Stimulated activated naive B cell treated with anti-CD40 and anti-IgM and Interleukin-4, amounts not matched to agents 10 μg/mL and 1 μg/mL and 100 μg/mL, for 72 hours (primary cell): ENCODE data around the gene PSMD9.
"Not testable (repeated sequence)": the region's sequence is repeated elsewhere in the genome, so short reads cannot be mapped to it uniquely, and the experiment has no call there.

Source experiments
- ATAC-seq, 2 donors: fragments of 150-1000 bp; cut with Tn5 transposase; replicated peaks; 2 replicates each; pipeline ENCODE4 v1.10.0; 2021; ENCODE audit warnings: moderate library complexity in 1 of 2
- DNase-seq: peaks from one replicate; pipeline ENCODE4 v3.0.0; 2021
- H3K27ac Mint-ChIP-seq: one replicate; pipeline ENCODE4 v1.8.0; 2022; ENCODE audit warnings: mild to moderate bottlenecking, mixed read lengths
- H3K27me3 Mint-ChIP-seq, 2 donors: one replicate each; pipeline ENCODE4 v1.8.0; 2022; ENCODE audit warnings: mixed read lengths in 2 of 2
- H3K36me3 Mint-ChIP-seq, 2 donors: one replicate each; pipeline ENCODE4 v1.8.0; 2022; ENCODE audit warnings: mixed read lengths in 2 of 2, mild to moderate bottlenecking in 1 of 2
- H3K4me1 Mint-ChIP-seq, 2 donors: one replicate each; pipeline ENCODE4 v1.8.0; 2022; ENCODE audit warnings: mixed read lengths in 2 of 2, mild to moderate bottlenecking in 1 of 2
- H3K4me3 Mint-ChIP-seq, 2 donors: one replicate each; pipeline ENCODE4 v1.8.0; 2022; ENCODE audit warnings: mild to moderate bottlenecking in 2 of 2, mixed read lengths in 2 of 2, moderate library complexity in 1 of 2
- H3K9me3 Mint-ChIP-seq, 2 donors: one replicate each; pipeline ENCODE4 v1.8.0; 2022; ENCODE audit warnings: mixed read lengths in 2 of 2, mild to moderate bottlenecking in 1 of 2

Gene PSMD9

DNA sequence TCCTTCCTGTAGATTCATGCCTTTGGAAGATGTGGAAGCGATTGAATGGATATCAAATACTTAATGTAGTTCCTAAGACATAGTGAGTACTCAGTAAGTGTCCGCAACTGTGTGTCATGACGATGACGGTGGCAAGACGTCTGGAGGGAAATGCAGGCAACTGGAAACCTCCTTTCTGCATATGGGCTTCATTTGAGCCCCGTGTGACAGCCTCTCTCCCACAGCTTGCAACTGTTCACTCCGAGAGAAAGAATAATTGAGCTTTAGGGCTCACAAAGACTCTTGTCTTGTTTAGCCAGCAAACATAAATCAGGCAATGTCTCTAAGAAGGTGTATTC, 36.7 kb downstream of the PSMD9 start:
- Mint-ChIP-seq H3K27me3 (no peaks in the 10 kb centered on the region), H3K9me3 (peaks cover 1 to 3% of the 10 kb centered on the region in 2 donors), H3K4me1 (peaks cover 21 to 42% of the 10 kb centered on the region in 2 donors), H3K36me3 (peaks cover 7 to 19% of the 10 kb centered on the region in 2 donors), H3K27ac (no peak overlapping the region), H3K4me3 (no peak overlapping the region)
- DNase-seq (no peak), ATAC-seq (no peak)

DNA sequence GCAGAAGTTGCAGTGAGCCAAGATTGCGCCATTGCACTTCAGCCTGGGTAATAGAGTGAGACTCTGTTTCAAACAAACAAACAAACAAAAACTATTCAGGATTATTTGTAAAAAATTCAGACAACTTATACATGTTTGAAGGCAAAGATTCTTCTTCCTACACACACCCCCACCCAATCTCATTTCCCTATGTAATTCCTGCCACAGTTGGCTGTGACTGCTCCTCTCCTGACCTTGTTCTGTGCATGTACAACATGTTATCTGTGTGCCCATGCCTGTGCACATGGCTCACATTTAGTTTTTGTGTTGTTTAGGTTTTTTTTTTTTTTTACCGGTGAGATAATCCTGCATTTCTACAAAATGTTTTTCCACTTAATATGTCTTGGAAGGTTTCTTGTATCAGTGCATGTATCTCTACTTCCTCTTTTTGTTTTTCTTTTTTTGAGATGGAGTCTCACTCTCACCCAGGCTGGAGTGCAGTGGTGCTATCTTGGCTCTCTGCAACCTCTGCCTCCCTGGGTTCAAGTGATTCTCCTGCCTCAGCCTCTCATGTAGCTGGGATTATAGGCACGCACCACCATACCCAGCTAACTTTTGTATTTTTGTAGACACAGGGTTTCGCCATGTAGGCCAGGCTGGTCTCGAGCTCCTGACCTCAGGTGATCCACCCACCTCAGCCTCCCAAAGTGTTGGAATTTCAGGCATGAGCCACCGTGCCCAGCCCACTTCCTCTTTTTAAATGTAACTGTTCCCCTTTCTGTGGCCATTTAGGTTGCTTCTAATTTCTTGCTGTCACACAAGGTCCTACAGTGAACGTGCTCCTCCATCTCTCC, 38.5 kb downstream of the PSMD9 start:
- ATAC-seq = peak; percentile 91 to 92
- Mint-ChIP-seq H3K4me1 (peaks cover 27 to 43% of the 10 kb centered on the region in 2 donors), H3K9me3 (peaks cover 1 to 3% of the 10 kb centered on the region in 2 donors), H3K27ac (peak overlapping the region; percentile 90), H3K4me3 (peak overlapping the region; percentile 68 to 69), H3K27me3 (no peaks in the 10 kb centered on the region), H3K36me3 (peaks cover 4 to 19% of the 10 kb centered on the region in 2 donors)
- peak; percentile 56 for DNase-seq

DNA sequence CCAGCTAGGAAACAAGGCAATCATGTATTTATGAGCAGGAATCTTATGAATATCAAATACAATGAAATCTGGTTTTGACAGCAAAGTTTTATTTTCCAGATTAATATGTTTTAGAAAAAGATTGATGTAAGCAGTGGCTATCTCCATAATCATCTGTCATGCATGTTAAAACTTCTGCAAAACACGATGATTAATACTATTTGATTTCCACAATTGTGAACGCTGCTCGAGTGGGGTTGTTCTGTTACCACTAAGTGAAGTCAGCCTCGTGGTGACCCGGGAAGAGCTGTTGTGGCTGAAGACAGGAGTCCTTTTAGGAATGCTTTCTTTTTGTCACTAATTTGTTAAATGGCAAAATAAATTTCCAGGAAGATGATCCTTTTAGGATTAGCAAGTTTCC, 39.2 kb downstream of the PSMD9 start:
- ATAC-seq (peak; percentile 22 to 27), DNase-seq (no peak)
- peaks cover 1 to 3% of the 10 kb centered on the region in 2 donors for H3K9me3 Mint-ChIP-seq
- peak overlapping the region; percentile 68 to 69 for H3K4me3 Mint-ChIP-seq
- peaks cover 6 to 25% of the 10 kb centered on the region in 2 donors for H3K36me3 Mint-ChIP-seq
- no peaks in the 10 kb centered on the region for H3K27me3 Mint-ChIP-seq
- peaks cover 32 to 43% of the 10 kb centered on the region in 2 donors for H3K4me1 Mint-ChIP-seq
- peak overlapping the region; percentile 90 for H3K27ac Mint-ChIP-seq

DNA sequence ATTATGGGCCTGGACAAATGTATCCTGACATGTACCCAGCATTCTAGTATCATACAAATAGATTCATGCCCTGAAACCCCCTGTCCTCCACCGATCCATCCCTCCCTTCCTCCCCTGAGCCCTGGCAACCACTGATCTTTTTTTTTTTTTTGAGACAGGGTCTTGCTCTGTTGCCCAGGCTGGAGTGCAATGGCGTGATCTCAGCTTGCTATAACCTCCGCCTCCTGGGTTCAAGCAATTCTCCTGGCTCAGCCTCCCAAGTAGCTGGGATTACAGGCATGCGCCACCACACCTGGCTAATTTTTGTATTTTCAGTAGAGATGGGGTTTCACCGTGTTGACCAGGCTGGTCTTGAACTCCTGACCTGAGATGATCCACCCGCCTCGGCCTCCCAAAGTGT, 41.0 kb downstream of the PSMD9 start:
- not testable (repeated sequence) for ATAC-seq, H3K27me3 Mint-ChIP-seq, H3K9me3 Mint-ChIP-seq, H3K4me3 Mint-ChIP-seq, DNase-seq
- peak overlapping the region; percentile 42 for H3K27ac Mint-ChIP-seq
- peaks cover 11 to 33% of the 10 kb centered on the region in 2 donors for H3K36me3 Mint-ChIP-seq
- H3K4me1 Mint-ChIP-seq = peaks cover 28 to 33% of the 10 kb centered on the region in 2 donors

DNA sequence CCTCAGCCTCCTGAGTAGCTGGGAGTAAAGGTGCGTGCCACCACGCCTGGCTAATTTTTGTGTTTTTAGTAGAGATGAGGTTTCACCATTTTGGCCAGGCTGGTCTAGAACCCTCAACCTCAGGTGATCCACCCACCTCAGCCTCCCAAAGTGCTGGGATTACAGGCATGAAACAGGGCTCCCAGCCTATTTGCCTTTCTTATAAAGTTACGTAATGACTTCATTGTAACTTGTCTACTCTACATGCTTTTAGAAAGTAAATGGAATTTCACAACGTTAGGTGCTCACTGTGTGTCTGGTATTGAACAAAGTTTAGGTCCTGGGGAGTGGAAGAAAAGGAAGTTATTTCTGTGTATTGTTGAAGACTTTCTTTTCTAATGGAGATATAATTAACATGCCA, 42.3 kb downstream of the PSMD9 start:
- Mint-ChIP-seq H3K27me3 (no peaks in the 10 kb centered on the region), H3K4me3 (no peak overlapping the region), H3K9me3 (peaks cover 1 to 3% of the 10 kb centered on the region in 2 donors), H3K27ac (no peak overlapping the region), H3K4me1 (peaks cover 22 to 29% of the 10 kb centered on the region in 2 donors), H3K36me3 (peaks cover 14 to 30% of the 10 kb centered on the region in 2 donors)
- ATAC-seq = no peak
- DNase-seq = no peak

DNA sequence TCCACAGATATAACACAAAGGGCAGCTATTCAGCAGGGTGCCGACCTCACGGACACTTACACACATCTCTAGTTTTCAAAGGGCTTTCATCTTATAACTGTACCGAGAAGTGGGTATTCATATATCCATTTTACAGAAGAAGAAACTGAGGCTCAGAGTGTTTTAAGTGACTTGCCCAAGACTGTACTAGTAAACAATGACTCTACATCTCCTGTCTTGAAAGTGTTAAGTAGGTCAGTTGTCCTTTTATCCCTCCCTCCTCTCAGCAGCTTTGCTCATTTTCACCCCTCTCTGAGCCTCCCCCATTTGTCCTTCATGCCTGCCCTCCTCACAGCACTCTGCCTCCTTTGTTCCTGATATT, 43.6 kb downstream of the PSMD9 start:
- no peak for DNase-seq
- peaks cover 18 to 33% of the 10 kb centered on the region in 2 donors for H3K36me3 Mint-ChIP-seq
- no peak for ATAC-seq
- no peak overlapping the region for H3K27ac Mint-ChIP-seq
- peaks cover 16 to 26% of the 10 kb centered on the region in 2 donors for H3K4me1 Mint-ChIP-seq
- H3K9me3 Mint-ChIP-seq = peaks cover 0 to under 1% of the 10 kb centered on the region in 2 donors
- no peaks in the 10 kb centered on the region for H3K27me3 Mint-ChIP-seq
- H3K4me3 Mint-ChIP-seq = no peak overlapping the region

DNA sequence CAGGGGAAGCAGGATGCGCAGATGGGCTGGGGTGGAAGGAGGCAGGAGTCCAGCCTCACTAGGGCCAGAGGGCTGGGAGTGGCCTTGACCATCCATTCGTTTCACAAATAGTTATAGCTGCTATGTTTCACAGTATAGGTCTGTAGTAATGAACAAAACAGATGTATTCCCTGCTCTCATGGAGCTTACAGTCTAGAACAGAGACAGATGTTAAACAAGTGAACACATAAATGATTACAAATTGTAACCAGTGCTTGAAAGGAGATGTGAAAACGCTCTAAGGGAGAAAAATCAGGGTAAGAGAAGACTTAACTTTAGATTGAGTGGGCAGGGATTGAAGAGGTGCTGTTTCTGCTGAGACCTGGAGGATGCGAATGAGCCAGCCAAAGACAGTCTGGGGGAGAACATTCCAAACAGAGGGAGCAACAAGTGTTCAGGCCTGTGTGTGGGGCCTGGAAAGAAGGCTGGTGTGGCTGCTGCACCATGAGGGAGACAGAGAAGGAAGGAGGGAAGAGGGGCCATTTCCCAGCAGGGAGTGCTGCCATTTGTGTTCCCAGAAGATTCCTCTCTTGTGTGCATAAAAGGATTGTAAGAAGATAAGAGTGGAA, 44.4 kb downstream of the PSMD9 start:
- H3K4me3 Mint-ChIP-seq = no peak overlapping the region
- H3K27ac Mint-ChIP-seq = no peak overlapping the region
- H3K27me3 Mint-ChIP-seq = no peaks in the 10 kb centered on the region
- H3K36me3 Mint-ChIP-seq = peaks cover 24 to 41% of the 10 kb centered on the region in 2 donors
- peaks cover 13 to 25% of the 10 kb centered on the region in 2 donors for H3K4me1 Mint-ChIP-seq
- no peak for ATAC-seq
- no peak for DNase-seq
- peaks cover 0 to 1% of the 10 kb centered on the region in 2 donors for H3K9me3 Mint-ChIP-seq

DNA sequence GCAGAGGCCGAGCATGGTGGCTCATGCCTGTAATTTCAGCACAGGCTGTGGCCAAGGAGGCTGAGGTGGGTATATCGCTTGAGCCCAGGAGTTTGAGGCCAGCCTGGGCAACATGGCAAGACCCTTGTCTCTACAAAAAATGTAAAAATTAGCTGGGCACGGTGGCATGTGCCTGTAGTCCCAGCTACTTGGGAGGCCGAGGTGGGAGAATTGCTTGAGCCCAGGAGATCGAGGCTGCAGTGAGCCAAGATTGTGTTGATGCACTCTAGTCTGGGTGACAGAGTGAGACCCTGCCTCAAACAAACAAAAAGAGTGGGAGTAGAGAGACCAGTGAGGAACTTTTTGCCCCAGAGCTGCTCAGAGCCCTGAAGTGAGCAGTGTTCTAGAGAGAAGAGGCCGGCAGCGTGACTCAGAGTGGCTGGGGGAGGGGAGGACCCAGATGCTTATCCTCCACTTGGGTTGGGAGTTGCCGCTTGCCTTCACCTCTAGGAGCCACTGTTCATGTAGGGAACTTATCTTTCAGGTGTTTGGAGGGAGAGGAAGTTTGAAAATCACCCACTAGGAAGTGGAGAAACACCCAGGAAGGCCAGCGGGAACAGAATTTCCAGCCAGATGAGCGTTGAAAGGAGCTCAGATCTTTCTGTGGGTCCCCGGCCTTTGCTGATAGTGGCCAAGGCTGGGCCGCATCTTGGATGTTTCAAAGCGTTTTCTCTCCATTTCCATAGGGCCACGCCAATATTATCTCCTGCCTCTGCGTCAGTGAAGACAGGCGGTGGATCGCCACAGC, 45.1 kb downstream of the PSMD9 start:
- DNase-seq (no peak), ATAC-seq (no peak)
- peaks cover 13 to 25% of the 10 kb centered on the region in 2 donors for H3K4me1 Mint-ChIP-seq
- H3K4me3 Mint-ChIP-seq = no peak overlapping the region
- no peak overlapping the region for H3K27ac Mint-ChIP-seq
- H3K9me3 Mint-ChIP-seq = peaks cover 0 to 1% of the 10 kb centered on the region in 2 donors
- no peaks in the 10 kb centered on the region for H3K27me3 Mint-ChIP-seq
- H3K36me3 Mint-ChIP-seq = peaks cover 24 to 44% of the 10 kb centered on the region in 2 donors

DNA sequence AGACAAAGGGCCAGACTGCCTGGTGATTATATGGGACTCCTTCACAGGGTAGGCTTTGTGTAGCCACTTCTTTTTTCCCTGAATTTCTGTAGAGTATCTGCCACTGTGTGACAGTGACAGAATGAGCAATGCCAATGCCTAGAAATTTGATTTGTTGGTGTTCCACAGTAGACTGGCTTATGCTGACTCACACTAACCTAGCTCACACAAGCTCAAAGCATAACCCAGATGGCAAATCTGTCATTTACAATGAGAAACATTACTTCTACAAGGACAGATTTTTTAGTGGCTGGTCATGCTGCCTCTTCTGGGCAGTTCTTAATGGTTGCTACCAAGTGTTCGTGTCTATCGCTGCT, 45.7 kb downstream of the PSMD9 start:
- DNase-seq = no peak
- no peak for ATAC-seq
- Mint-ChIP-seq H3K27ac (no peak overlapping the region), H3K4me1 (peaks cover 18 to 28% of the 10 kb centered on the region in 2 donors), H3K27me3 (no peaks in the 10 kb centered on the region), H3K4me3 (no peak overlapping the region), H3K9me3 (peaks cover 0 to 1% of the 10 kb centered on the region in 2 donors), H3K36me3 (peaks cover 24 to 48% of the 10 kb centered on the region in 2 donors)

DNA sequence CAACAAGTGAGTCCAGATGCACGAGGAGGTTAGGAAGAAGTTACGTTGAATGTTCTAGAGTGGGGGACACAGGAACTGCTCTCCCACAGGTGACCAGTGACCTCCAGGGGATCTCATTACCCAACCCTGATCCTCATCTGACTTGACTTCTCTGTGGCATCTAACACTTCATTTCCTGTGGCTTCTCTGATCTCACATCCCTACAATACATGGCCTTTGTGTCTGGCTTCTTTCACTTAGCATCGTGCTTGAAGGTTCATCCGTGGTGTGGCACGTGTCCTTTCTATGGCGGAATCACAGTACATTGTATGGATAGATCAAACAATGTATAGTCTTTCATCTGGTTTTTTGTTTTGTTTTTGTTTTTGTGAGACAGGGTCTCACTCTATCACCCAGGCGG, 49.1 kb downstream of the PSMD9 start:
- ATAC-seq = no peak
- Mint-ChIP-seq H3K4me1 (peaks cover 12 to 19% of the 10 kb centered on the region in 2 donors), H3K27ac (no peak overlapping the region), H3K9me3 (peaks cover 0 to 1% of the 10 kb centered on the region in 2 donors), H3K4me3 (no peak overlapping the region), H3K27me3 (no peaks in the 10 kb centered on the region), H3K36me3 (peaks cover 25 to 40% of the 10 kb centered on the region in 2 donors)
- DNase-seq = no peak

DNA sequence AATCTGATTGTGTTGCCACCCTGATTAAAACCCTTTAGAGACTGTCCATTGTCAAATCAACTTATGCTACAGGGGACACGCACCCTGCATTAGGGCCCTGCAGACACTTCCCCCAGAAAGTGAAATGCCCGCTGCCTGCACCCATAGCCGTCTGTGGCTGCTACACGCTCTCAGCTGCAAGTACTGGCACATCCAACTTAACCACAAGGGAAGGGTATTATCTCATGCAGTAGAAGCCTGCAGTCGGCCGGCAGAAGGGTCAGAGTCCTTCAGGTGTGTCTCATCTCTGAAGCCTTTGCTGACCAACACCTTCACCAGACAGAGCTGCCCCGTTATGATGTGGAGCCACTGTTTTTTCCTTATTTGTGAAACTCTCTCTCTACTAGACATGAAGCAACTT, 50.6 kb downstream of the PSMD9 start:
- Mint-ChIP-seq H3K27me3 (no peaks in the 10 kb centered on the region), H3K4me3 (peak overlapping the region in 1 of 2 donors; percentile 21), H3K4me1 (peaks cover 12 to 13% of the 10 kb centered on the region in 2 donors), H3K27ac (no peak overlapping the region), H3K9me3 (peaks cover 0 to 1% of the 10 kb centered on the region in 2 donors), H3K36me3 (peaks cover 23 to 28% of the 10 kb centered on the region in 2 donors)
- ATAC-seq (peak; percentile 70 to 88), DNase-seq (no peak)

DNA sequence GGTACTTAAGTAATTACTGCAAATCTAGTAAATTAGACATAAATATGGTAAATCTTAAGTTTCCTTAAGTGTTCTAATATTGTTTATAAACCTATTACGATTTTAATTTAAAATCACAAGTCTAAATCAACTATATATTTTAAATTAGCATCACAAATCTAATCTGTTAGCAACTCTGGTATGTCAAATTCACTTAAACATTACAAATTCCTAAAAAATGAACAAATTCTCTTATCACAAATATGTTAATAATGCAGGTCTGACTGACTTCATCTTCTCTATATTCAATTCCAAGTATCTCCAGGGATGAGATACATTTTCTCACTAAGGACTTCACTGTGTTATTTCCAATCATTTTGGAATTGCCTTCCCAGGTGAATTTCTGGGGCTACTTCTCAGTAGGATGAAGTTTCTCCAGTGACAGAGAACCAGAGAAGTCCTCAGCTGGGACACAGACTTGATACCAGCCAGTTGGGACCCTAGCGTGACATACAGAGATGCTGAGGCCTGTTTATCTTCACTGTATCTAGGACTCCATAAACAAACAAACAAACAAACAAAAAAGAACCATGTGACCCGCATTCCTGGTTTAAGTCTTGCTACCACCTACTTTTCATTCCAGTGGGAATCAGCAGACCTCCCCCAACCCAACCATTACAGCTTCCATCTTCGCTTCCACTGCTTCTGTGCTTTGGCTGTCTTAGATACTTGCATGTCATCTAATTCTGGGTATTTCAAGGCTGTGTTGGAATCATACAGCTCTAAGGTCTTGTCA, 51.6 kb downstream of the PSMD9 start:
- Mint-ChIP-seq H3K36me3 (peaks cover 19 to 23% of the 10 kb centered on the region in 2 donors), H3K9me3 (peaks cover 0 to 1% of the 10 kb centered on the region in 2 donors), H3K4me1 (peaks cover 12 to 13% of the 10 kb centered on the region in 2 donors), H3K27ac (no peak overlapping the region), H3K27me3 (no peaks in the 10 kb centered on the region), H3K4me3 (no peak overlapping the region)
- DNase-seq = no peak
- no peak for ATAC-seq

DNA sequence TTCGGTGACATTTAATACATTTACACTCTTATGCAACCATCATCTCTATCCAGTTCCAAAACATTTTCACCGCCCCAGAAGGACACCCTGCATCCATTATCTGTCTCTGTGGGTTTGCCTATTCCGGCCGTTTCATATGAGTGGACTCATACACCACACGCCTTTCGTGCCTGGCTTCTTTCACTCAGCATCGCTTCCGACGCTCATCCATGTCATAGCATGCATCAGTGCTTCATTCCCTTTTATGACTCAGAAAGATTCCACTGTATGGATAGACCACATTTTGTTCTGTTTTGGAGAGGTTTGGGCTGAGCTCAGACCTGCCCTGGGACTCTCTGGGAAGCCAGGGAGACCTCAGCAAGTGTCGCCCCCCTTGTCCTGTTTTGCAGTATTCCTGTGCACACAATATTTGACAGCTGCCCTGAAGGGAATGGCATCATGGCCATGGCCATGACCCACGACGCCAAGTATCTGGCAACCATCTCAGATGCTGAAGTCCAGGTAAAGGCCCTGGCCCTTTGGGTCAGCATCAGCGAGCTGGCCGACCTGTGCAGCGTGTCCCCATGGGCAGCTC, 53.6 kb downstream of the PSMD9 start:
- H3K27me3 Mint-ChIP-seq = no peaks in the 10 kb centered on the region
- no peak overlapping the region for H3K27ac Mint-ChIP-seq

More for the DNA sequence above, 53.6 kb downstream of the PSMD9 start:
- peaks cover 10 to 12% of the 10 kb centered on the region in 2 donors for H3K4me1 Mint-ChIP-seq
- DNase-seq (no peak), ATAC-seq (no peak)
- H3K9me3 Mint-ChIP-seq = peaks cover 0 to 2% of the 10 kb centered on the region in 2 donors
- H3K4me3 Mint-ChIP-seq = no peak overlapping the region
- H3K36me3 Mint-ChIP-seq = peaks cover 14 to 18% of the 10 kb centered on the region in 2 donors
